Adrenal gland (tissue), 12 donors: Measurements from ENCODE around the gene RNASE2. TPM values are rescaled to one million over a fixed set of nuclear protein-coding genes. Genes with fewer than 3 reads are reported as not detected.
A peak's percentile ranks its signal among the peaks of the same experiment; 100 is the strongest.

Experiments used
- DNase-seq, 7 donors: peaks; one replicate each; pipeline ENCODE4 v3.0.0-alpha.2; 2019 to 2020
- H3K27ac ChIP-seq, 5 donors: fragments of 200-600 bp; sonication (generic) in 4 of 5; 1 replicate in 3 of 5; 2 replicates in 2 of 5; pipeline versions ENCODE4 v1.5.1 to v1.8.0; 2016 to 2020; ENCODE audit warnings: mild to moderate bottlenecking in 1 of 5
- H3K27me3 ChIP-seq: fragments of 200-600 bp; 2 replicates; pipeline ENCODE4 v1.8.0; 2021
- H3K36me3 ChIP-seq, 2 donors: fragments of 200-600 bp; replicated peaks in 1 of 2; 1 replicate in 1 of 2; 2 replicates in 1 of 2; pipeline versions ENCODE4 v1.5.1 to v1.8.0; 2018 to 2022
- H3K4me1 ChIP-seq, 2 donors: fragments of 200-600 bp; replicated peaks in 1 of 2; 1 replicate in 1 of 2; 2 replicates in 1 of 2; pipeline versions ENCODE4 v1.5.1 to v1.8.0; 2018 to 2021
- H3K4me3 ChIP-seq, 4 donors: fragments of 200-600 bp; sonication (generic) in 3 of 4; one replicate each; pipeline ENCODE4 v1.5.1; 2016 to 2018
- H3K9me3 ChIP-seq, 3 donors: fragments of 200-600 bp; sonication (generic) in 1 of 3; replicated peaks in 1 of 3; 1 replicate in 2 of 3; 2 replicates in 1 of 3; pipeline versions ENCODE4 v1.5.1 to v1.8.0; 2016 to 2021
- CTCF ChIP-seq, 6 experiments: fragments of 450-650 bp in 4 of 6; fragments of 200-600 bp in 2 of 6; sonication (generic) in 1 of 6; IDR thresholded peaks; 1 replicate in 5 of 6; 2 replicates in 1 of 6; pipeline versions ENCODE4 v1.5.1 to v1.8.0; 2016 to 2021; ENCODE audit warnings: antibody characterized with exemption in 6 of 6, mild to moderate bottlenecking in 2 of 6, moderate library complexity in 1 of 6
- POLR2A ChIP-seq, 2 donors: fragments of 450-650 bp; IDR thresholded peaks; one replicate each; pipeline ENCODE4 v1.6.1; 2017; ENCODE audit warnings: antibody characterized with exemption in 2 of 2, mild to moderate bottlenecking in 2 of 2, moderate library complexity in 1 of 2
- WGBS, 4 donors: extraction: QIAGEN DNeasy Blood & Tissue Kit in 2 of 4; methylation state at CpG; one replicate each; pipeline versions ENCODE4 v1.1.5 to v1.1.7; 2013 to 2017; 5-methylcytosine and 5-hydroxymethylcytosine counted together
- intact Hi-C, 2 donors: fragments of 100-400 bp; cut with DNase I; formaldehyde crosslinking; loops; one replicate each; pipeline versions ENCODE4 v1.14.1 to v1.15.0; 2022 to 2023
- polyA plus RNA-seq, 3 donors: library from polyadenylated mRNA; stranded (reverse); fragments of 200-250 nt in 2 of 3; fragments of 350-450 nt in 1 of 3; fragmentation: Illumina TruSeq in 1 of 3; extraction: RNeasy Lipid Tissue Mini Kit (QIAGEN cat#74804) in 1 of 3; gene quantifications; one replicate each; pipeline ENCODE4 v1.2.3, GENCODE V29; 2013 to 2014
- total RNA-seq, 9 donors: library from RNA; depleted of rRNA in 4 of 9; stranded (reverse); fragments of >200 nt in 4 of 9; fragments of 120-200 nt in 1 of 9; fragmentation: NEBNext Ultra II Directional in 1 of 9; extraction: Animal tissue kit (Norgen Biotek cat#: 25700) in 1 of 9; gene quantifications; one replicate each; pipeline versions ENCODE4 v1.1.0 to v1.2.4, GENCODE V29; 2013 to 2023
- donor health status: healthy with polysubstance abuse.
- donor health status: Bipolar disorder and iron deficiency.
- donor health status: DM: yes; HTN: yes; CAD: no.
- donor health status: DM: no; HTN: no; CAD: no.
- donor health status: DM: no; HTN: no; CAD: no.
- donor health status: DM: yes; HTN: yes; CAD: no.

The RNASE2 gene
- total and polyA plus RNA-seq, 12 donors: 0.33 to 16.8 (median 6.5) TPM; not detected in 1

- Histone ChIP-seq H3K27ac (no peak overlapping the region), H3K27me3 (no peaks in the 10 kb centered on the region), H3K36me3 (peaks cover 0 to 53% of the 10 kb centered on the region in 2 donors), H3K4me1 (peaks cover 0 to 3% of the 10 kb centered on the region in 2 donors), H3K4me3 (no peak overlapping the region), H3K9me3 (no peaks in the 10 kb centered on the region)
- intact Hi-C loops: no loop called here
- WGBS, 4 donors: 60 to 82% (median 69%) methylated on average over 4 of the region's 4 CpGs
- TF ChIP-seq POLR2A (IDR thresholded peaks at IDR 0.05): no peak
- TF ChIP-seq CTCF (IDR thresholded peaks at IDR 0.05): no peak
- no peak for DNase-seq
Measured at GRCh38 chr14:20997115-20997514, 41.8 kb downstream of the RNASE2 start.

GRCh38 chr14:20997564-20997963, 42.3 kb downstream of the RNASE2 start:
- DNase-seq: no peak
- peaks cover 0 to 48% of the 10 kb centered on the region in 2 donors for H3K36me3 ChIP-seq
- H3K9me3 ChIP-seq: no peaks in the 10 kb centered on the region
- H3K4me3 ChIP-seq: no peak overlapping the region
- no peaks in the 10 kb centered on the region for H3K27me3 ChIP-seq
- H3K4me1 ChIP-seq: no peaks in the 10 kb centered on the region
- no peak overlapping the region for H3K27ac ChIP-seq
- no peak for TF ChIP-seq POLR2A (IDR thresholded peaks at IDR 0.05)
- no peak for TF ChIP-seq CTCF (IDR thresholded peaks at IDR 0.05)
- WGBS, 4 donors: 80 to 84% (median 83%) methylated on average over 6 of the region's 6 CpGs
- intact Hi-C loops: no loop called here

- no peaks in the 10 kb centered on the region for H3K27me3 ChIP-seq
- intact Hi-C loops: no loop called here
- no peaks in the 10 kb centered on the region for H3K9me3 ChIP-seq
- no peak for TF ChIP-seq POLR2A (IDR thresholded peaks at IDR 0.05)
- WGBS, 4 donors: 72 to 87% (median 78%) methylated on average over 3 of the region's 3 CpGs
- H3K4me1 ChIP-seq: no peaks in the 10 kb centered on the region
- peaks cover 0 to 43% of the 10 kb centered on the region in 2 donors for H3K36me3 ChIP-seq
- no peak for DNase-seq
- no peak overlapping the region for H3K27ac ChIP-seq
- H3K4me3 ChIP-seq: no peak overlapping the region
Measured at GRCh38 chr14:20998139-20998538, 42.9 kb downstream of the RNASE2 start.

- peak in 4 of 7 donors; percentile 44 to 60 (median 56) for DNase-seq
- Histone ChIP-seq H3K27ac (no peak within 1 kb of the TSS), H3K9me3 (no peaks in the 10 kb centered on the region), H3K4me3 (no peak within 1 kb of the TSS), H3K36me3 (peaks cover 0 to 36% of the 10 kb centered on the region in 2 donors), H3K27me3 (no peaks in the 10 kb centered on the region), H3K4me1 (no peaks in the 10 kb centered on the region)
- intact Hi-C loops: no loop called here
- TF ChIP-seq POLR2A (IDR thresholded peaks at IDR 0.05) (no peak), CTCF (IDR thresholded peaks at IDR 0.05) (no peak)
- 44 to 57% (median 51%) methylated on average over 6 of the region's 6 CpGs for WGBS, 4 donors
Measured at GRCh38 chr14:20998674-20999366, 43.5 kb downstream of the RNASE2 start, which contains the start of gene SLC39A2. Gene SLC39A2 (plus strand): TSS chr14:20999293. CDS start chr14:20999447, 154 bp downstream.

GRCh38 chr14:20999591-20999990, 44.3 kb downstream of the RNASE2 start:
- no peak overlapping the region for H3K27ac ChIP-seq

More at GRCh38 chr14:20999591-20999990, 44.3 kb downstream of the RNASE2 start:
- DNase-seq: no peak
- no peaks in the 10 kb centered on the region for H3K4me1 ChIP-seq
- TF ChIP-seq CTCF (IDR thresholded peaks at IDR 0.05) (no peak), POLR2A (IDR thresholded peaks at IDR 0.05) (no peak)
- H3K4me3 ChIP-seq: no peak overlapping the region
- WGBS, 4 donors: 77 to 87% (median 81%) methylated on average over 4 of the region's 4 CpGs
- no peaks in the 10 kb centered on the region for H3K27me3 ChIP-seq
- H3K36me3 ChIP-seq: peaks cover 0 to 28% of the 10 kb centered on the region in 2 donors
- intact Hi-C loops: no loop called here
- H3K9me3 ChIP-seq: no peaks in the 10 kb centered on the region
